ENCODE measurements around the gene NUDT4. TPM values are rescaled to one million over a fixed set of nuclear protein-coding genes. Genes with fewer than 3 reads are reported as not detected.

The NUDT4 gene
- total and polyA plus RNA-seq, 2 of the 8 experiments (the other 6 are each of a cell fraction or from before 2014, with no cell fraction given) = 17.3 to 71.7 TPM

DNA sequence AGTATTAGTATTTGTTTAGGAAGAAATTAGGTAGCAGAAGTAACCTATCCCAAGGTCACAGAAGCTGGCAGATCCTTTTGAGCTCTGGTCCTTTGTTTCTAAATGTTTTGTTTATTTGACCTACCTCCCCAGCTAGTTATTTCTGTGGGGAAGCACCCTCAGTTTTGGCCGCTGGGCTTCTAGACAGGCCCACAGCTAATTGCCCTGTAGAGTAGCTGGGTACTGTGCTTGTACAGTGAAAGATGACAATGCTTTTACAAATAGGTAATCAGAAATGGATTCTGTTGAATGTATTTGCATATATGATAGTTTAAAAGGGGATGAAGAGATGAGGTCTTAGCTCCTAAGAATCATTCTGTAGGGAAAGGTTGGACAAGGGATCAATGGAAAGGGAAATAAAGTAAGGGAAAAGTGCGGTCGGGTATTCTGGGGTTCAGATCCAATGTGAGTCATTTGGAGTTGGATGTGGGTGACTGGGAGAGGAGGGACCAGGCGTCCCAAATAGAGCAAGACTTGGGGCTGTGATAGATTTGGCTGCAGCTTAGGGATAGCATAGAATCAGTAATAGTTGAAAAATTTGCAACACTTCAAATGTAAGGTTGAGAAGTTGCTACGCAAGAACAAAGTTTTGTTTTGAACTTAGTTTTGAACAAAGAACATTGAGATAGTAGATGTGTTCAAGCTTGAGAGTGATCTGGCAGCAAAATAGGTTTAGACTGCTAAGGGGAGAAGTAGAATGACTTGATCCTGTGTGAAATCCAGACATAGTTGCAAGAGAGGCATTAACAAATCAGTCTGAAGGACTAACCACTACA lies 3.6 kb downstream of the NUDT4 start:
- Histone ChIP-seq H3K4me1 (replicated peaks in 1 of 4; ENCODE audit: control insufficient read depth in 3 of 4, insufficient read depth in 4 of 4, low read length in 3 of 4) (peaks cover 4 to 12% (median 8%) of the 10 kb centered on the region in 4 experiments; a peak in 6 of 7 replicates), H3K36me3 (ENCODE audit: control insufficient read depth in 2 of 4, insufficient read depth in 4 of 4, low read length in 3 of 4) (no peaks in the 10 kb centered on the region), H3K27me3 (replicated peaks in 1 of 4; ENCODE audit: control insufficient read depth in 3 of 4, extremely low read depth in 1 of 4, insufficient read depth in 3 of 4, low read length in 3 of 4) (no peaks in the 10 kb centered on the region), H3K79me1 (ENCODE audit: low read depth, low read length) (0 out of 2 replicates have a peak, but pooled peaks cover 2% of the 10 kb centered on the region), H2BK120ac (replicated peaks; ENCODE audit: low read depth, low read length) (no peak overlapping the region), H3K18ac (ENCODE audit: extremely low read depth, low read length) (no peak overlapping the region), H3K9ac (replicated peaks in 1 of 4; ENCODE audit: extremely low read depth in 1 of 4, low read depth in 3 of 4, low read length in 3 of 4) (no peak overlapping the region), H3K27ac (ENCODE audit: low read depth, low read length) (no peak overlapping the region), H3K9me3 (ENCODE audit: insufficient read depth in 2 of 2, low read depth in 1 of 2, low read length in 1 of 2) (no peaks in the 10 kb centered on the region), H3K4me2 (ENCODE audit: insufficient read depth in 1 of 2, low read depth in 2 of 2, low read length in 2 of 2) (peak overlapping the region; percentile 30 to 75; a peak in 3 of 4 replicates), H2AFZ (ENCODE audit: low read length) (no peak overlapping the region), H2AK5ac (ENCODE audit: low read depth, low read length) (no peak overlapping the region), H4K91ac (replicated peaks; ENCODE audit: insufficient read length, low read length) (no peak overlapping the region), H3K14ac (ENCODE audit: insufficient read length) (no peak overlapping the region), H3K56ac (replicated peaks; ENCODE audit: insufficient read length, low read depth, low read length) (no peak overlapping the region), H4K20me1 (replicated peaks in 1 of 2; ENCODE audit: control insufficient read depth in 1 of 2, insufficient read depth in 2 of 2, low read length in 2 of 2) (peaks cover 0 to 12% of the 10 kb centered on the region in 2 experiments), H3K23me2 (ENCODE audit: low read depth, low read length) (peaks cover 12% of the 10 kb centered on the region), H3K23ac (ENCODE audit: insufficient read length) (no peak overlapping the region), H2BK12ac (ENCODE audit: low read depth, low read length) (no peak overlapping the region), H3K79me2 (ENCODE audit: control insufficient read depth in 1 of 2, insufficient read depth in 2 of 2, low read length in 2 of 2) (peaks cover 35 to 80% of the 10 kb centered on the region in 2 experiments), H2BK15ac (ENCODE audit: low read length) (no peak overlapping the region), H3K4me3 (ENCODE audit: extremely low read depth in 1 of 4, insufficient read depth in 2 of 4, low read depth in 3 of 4, low read length in 4 of 4) (peak overlapping the region in 2 of 4 experiments; percentile 6 to 96; a peak in 3 of 8 replicates), H3K4ac (replicated peaks; ENCODE audit: insufficient read length, low read depth, low read length) (no peak overlapping the region), H4K8ac (ENCODE audit: extremely low read depth, insufficient read depth, low read length) (no peak overlapping the region), H2BK20ac (ENCODE audit: low read length) (no peak overlapping the region), H4K5ac (ENCODE audit: insufficient read length, low read depth, low read length) (no peak overlapping the region), H2BK5ac (ENCODE audit: low read depth, low read length) (no peak overlapping the region)
- CTCF ChIA-PET (ENCODE audit: partially characterized antibody) = interaction anchor here (0.6 to 3.5 kb wide), 24 partner anchors 9 to 663 kb away, joined by 3 to 16 read pairs (median 3); no protein-coding TSS in a partner anchor
- WGBS, 2 experiments (ENCODE audit: extremely low coverage in 1 of 2, insufficient coverage in 1 of 2, insufficient read length in 1 of 2, insufficient replicate concordance in 2 of 2, low coverage in 1 of 2, low lambda C conversion rate in 2 of 2, missing lambda C conversion rate in 1 of 2) = 86% methylated on average over 5 of the region's 5 CpGs; no CpG with 5 or more reads in 1 of the 2 experiments
- TF ChIP-seq GTF2F1 (IDR thresholded peaks at IDR 0.05; ENCODE audit: borderline replicate concordance, low read depth, low read length) (no peak), SP4 (IDR thresholded peaks at IDR 0.05; ENCODE audit: low read length) (no peak), SIX5 (IDR thresholded peaks at IDR 0.05; ENCODE audit: low read depth, low read length) (no peak), CBX8 (IDR thresholded peaks at IDR 0.05; ENCODE audit: borderline replicate concordance, low read depth, low read length) (no peak), KDM5A (IDR thresholded peaks at IDR 0.05; ENCODE audit: low read length) (no peak), GABPA (IDR thresholded peaks at IDR 0.05; ENCODE audit: borderline replicate concordance, insufficient read depth, low read length) (no peak), JUN (IDR thresholded peaks at IDR 0.05; ENCODE audit: low read depth, low read length) (no peak), EGR1 (IDR thresholded peaks at IDR 0.05; ENCODE audit: borderline replicate concordance, low read depth, low read length) (no peak), KDM1A (IDR thresholded peaks at IDR 0.05; ENCODE audit: borderline replicate concordance, low read length) (no peak), POU5F1 (IDR thresholded peaks at IDR 0.05; ENCODE audit: low read depth, low read length) (no peak)
- DNase-seq (ENCODE audit: low read depth in 1 of 2, low spot score in 2 of 2) (no peak), FAIRE-seq (no peak)
- POLR2A ChIA-PET (ENCODE audit: partially characterized antibody) = interaction anchor here (1.0 to 1.7 kb wide), 3 partner anchors 8 to 56 kb away, joined by 3 to 4 read pairs (median 4); no protein-coding TSS in a partner anchor

Measured in H1 (cell line).